Dendritic cell treated with granulocyte-macrophage colony-stimulating factor and Interleukin-4, amounts not matched to agents 40 ng/mL and 50 ng/mL, for 4 days (primary cell): Measurements from ENCODE around the gene TTN.

Experiments
- H3K27ac Mint-ChIP-seq: one replicate; pipeline ENCODE4 v1.8.0; 2022; ENCODE audit warnings: mild to moderate bottlenecking, mixed read lengths
- H3K27me3 Mint-ChIP-seq: one replicate; pipeline ENCODE4 v1.8.0; 2022; ENCODE audit warnings: mild to moderate bottlenecking, mixed read lengths
- H3K36me3 Mint-ChIP-seq: one replicate; pipeline ENCODE4 v1.8.0; 2022; ENCODE audit warnings: low read depth, mixed read lengths
- H3K4me1 Mint-ChIP-seq: one replicate; pipeline ENCODE4 v1.8.0; 2022; ENCODE audit warnings: low read depth, mixed read lengths
- H3K4me3 Mint-ChIP-seq: one replicate; pipeline ENCODE4 v1.8.0; 2022; ENCODE audit warnings: mild to moderate bottlenecking, moderate library complexity, mixed read lengths
- H3K9me3 Mint-ChIP-seq: one replicate; pipeline ENCODE4 v1.8.0; 2022; ENCODE audit warnings: mixed read lengths
- intact Hi-C: fragments of 100-400 bp; cut with micrococcal nuclease; formaldehyde crosslinking; loops from one replicate; pipeline ENCODE4 v1.15.0; 2022

The TTN gene

DNA sequence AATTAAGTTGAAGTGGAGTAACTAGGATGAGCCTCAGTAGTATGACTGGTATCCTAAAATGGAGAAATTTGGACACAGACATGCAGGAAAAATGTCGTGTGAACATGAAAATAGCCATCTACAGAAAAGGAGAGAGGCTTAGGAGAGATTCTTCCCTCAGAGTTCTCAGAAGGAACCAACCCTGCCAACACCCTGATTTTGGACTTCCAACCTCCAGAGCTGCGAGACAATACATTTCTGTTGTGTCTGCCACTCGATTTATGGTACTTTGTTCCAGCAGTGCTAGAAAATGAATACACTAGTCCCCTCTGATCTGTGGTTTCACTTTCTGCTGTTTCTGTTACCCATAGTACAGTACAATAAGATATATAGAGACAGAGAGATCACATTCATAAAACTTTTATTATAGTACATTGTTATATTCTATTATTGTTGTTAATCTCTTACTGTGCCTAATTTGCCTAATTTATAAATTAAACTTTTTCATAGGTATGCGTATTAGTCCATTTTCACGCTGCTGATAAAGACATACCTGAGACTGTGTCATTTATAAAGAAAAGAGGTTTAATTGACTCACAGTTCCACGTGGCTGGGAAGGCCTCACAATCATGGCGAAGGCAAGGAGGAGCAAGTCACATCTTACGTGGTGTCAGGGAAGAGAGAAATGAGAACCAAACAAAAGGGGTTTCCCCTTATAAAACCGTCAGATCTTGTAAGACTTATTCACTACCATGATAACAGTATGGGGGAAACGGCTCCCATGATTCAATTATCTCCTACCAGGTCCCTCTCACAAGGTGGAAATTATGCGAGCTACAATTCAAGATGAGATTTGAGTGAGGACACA is 285.7 kb downstream of the TTN start:
- intact Hi-C loops = loop anchor here (2.0 kb wide), 2 partner anchors 41 to 71 kb away; partner anchors contain the start of genes PJVK, PLEKHA3 and PRKRA
- Mint-ChIP-seq H3K36me3 (peaks cover 40% of the 10 kb centered on the region), H3K4me3 (no peak overlapping the region), H3K27ac (no peak overlapping the region), H3K4me1 (peaks cover 31% of the 10 kb centered on the region), H3K9me3 (no peaks in the 10 kb centered on the region), H3K27me3 (no peaks in the 10 kb centered on the region)

DNA sequence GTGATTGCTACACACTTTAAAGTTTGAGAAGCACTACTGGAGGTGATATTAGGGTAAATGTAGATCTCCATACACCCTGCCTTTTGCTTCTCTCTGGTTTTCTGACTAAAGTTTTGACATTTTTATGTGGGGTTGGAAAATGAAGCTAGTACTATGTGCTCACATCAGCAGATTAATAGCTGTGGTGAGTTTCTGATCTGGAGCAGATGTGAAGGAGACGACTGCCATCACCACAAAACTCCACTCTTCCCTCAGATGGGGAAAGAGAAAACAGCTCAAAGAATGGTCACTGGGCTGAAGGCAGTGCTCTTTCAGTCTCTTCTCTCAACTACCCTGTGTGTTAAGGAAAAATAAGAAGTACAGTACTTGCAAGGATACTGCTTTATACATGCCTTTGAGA is 289.7 kb downstream of the TTN start:
- Mint-ChIP-seq H3K4me3 (no peak overlapping the region), H3K27ac (peak overlapping the region; percentile 43), H3K36me3 (peaks cover 41% of the 10 kb centered on the region), H3K4me1 (peaks cover 11% of the 10 kb centered on the region), H3K27me3 (no peaks in the 10 kb centered on the region), H3K9me3 (no peaks in the 10 kb centered on the region)
- intact Hi-C loops = no loop called here

DNA sequence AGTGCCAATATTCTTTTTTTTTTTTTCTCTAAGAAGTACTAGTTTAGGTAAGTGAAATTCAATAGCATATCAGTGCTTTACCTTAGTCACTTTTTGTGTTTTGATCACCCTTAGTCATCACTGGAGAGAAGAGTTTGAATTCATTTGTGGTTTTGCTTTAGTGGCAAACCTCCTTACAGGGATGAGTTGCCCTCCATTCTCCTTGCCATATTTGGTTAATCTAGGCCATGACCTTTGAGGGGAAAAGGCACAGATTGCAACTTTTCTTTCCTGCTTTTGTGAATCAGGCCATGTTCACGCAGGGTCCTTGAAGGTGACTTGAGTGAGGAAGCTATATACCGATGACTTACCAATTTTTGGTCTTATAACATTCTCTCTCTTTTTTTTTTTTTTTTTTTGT is 292.6 kb downstream of the TTN start:
- Mint-ChIP-seq H3K4me3 (no peak overlapping the region), H3K9me3 (no peaks in the 10 kb centered on the region), H3K36me3 (peaks cover 52% of the 10 kb centered on the region), H3K27ac (no peak overlapping the region), H3K4me1 (peaks cover 11% of the 10 kb centered on the region), H3K27me3 (no peaks in the 10 kb centered on the region)
- intact Hi-C loops = no loop called here

DNA sequence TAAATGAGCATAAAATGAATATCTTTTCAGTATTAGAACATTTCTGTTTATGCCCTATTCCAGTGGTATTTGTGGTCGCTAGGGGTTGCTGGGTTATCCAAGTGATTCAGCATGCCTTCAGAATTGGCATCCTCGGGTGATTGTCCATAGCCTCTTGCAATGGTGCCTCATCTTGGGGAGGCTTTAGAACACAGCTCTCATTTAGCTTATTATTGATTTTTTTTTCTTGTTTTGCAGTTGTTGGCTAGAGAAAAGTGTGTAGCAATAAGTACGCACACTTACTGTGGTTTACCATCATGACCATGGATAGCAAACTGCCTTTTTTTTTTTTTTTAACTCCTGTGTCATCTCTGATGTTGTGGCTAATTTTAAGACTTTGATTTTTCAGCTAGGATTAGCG is 293.3 kb downstream of the TTN start:
- Mint-ChIP-seq H3K9me3 (no peaks in the 10 kb centered on the region), H3K36me3 (peaks cover 56% of the 10 kb centered on the region), H3K27ac (no peak overlapping the region), H3K27me3 (no peaks in the 10 kb centered on the region), H3K4me3 (no peak overlapping the region), H3K4me1 (peaks cover 11% of the 10 kb centered on the region)
- intact Hi-C loops = no loop called here

DNA sequence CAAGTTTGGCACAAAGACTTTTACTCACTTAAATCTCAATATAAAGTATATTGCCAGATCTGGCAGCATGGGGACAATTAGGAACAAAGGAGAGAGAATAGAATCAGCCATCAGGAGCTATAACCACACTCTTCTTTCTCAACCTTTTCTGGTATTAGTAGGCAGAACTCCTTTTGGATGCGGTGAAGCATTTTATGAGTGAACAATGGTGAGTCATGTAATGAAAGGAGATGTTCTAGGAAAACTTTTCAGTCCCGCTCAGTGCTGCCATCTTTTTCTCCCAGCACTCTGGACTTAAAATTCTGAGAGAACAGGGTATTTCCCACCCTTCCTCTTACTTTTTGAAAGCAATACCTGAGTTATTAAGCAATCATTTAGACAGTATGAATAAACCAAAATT is 294.7 kb downstream of the TTN start:
- Mint-ChIP-seq H3K4me1 (peaks cover 3% of the 10 kb centered on the region), H3K36me3 (peaks cover 53% of the 10 kb centered on the region), H3K9me3 (no peaks in the 10 kb centered on the region), H3K27ac (no peak overlapping the region), H3K27me3 (no peaks in the 10 kb centered on the region), H3K4me3 (no peak overlapping the region)
- intact Hi-C loops = no loop called here

DNA sequence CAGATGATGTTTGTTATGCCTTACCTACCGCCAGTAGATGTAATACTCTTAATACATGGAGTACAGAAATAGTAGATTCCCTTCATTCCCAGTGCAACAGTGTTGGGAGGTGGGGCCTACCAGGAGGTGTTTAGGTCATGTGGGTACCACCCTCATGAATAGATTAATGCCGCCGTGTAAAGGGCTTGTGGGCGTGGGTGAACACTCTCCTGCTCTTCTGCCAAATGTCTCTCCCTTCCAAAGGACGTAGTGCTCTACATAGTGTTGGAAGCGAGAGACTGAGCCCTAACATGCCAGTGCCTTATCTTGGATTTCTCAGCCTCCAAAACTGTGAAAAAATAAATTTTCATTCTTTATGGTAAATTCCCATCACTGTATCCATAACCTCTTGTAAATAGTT is 296.8 kb downstream of the TTN start:
- no peaks in the 10 kb centered on the region for H3K4me1 Mint-ChIP-seq
- H3K36me3 Mint-ChIP-seq = peaks cover 62% of the 10 kb centered on the region
- intact Hi-C loops = no loop called here
- no peak overlapping the region for H3K4me3 Mint-ChIP-seq
- H3K27me3 Mint-ChIP-seq = no peaks in the 10 kb centered on the region
- H3K9me3 Mint-ChIP-seq = no peaks in the 10 kb centered on the region
- no peak overlapping the region for H3K27ac Mint-ChIP-seq

DNA sequence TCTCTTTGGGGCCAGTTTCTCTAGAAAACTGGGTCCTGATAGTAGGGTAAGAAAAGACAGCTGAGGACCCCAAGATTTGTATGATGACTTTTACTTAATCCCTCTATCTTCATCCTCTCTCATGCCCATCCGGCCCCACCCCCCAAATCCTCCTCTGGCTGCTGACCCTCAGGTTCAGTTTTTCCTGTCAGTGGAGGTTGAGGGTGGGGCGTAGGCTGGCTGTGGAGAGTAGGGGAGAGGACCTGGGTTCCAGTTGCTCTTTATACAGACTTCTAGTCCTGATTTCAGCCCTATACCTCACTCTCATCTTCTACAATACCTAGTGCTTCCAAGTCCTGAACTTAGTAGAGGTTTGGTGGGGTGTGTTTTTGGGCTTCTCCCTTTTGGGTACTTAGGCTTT is 298.6 kb downstream of the TTN start:
- Mint-ChIP-seq H3K36me3 (peaks cover 66% of the 10 kb centered on the region), H3K4me1 (no peaks in the 10 kb centered on the region), H3K27ac (no peak overlapping the region), H3K9me3 (no peaks in the 10 kb centered on the region), H3K4me3 (no peak overlapping the region), H3K27me3 (no peaks in the 10 kb centered on the region)
- intact Hi-C loops = no loop called here

DNA sequence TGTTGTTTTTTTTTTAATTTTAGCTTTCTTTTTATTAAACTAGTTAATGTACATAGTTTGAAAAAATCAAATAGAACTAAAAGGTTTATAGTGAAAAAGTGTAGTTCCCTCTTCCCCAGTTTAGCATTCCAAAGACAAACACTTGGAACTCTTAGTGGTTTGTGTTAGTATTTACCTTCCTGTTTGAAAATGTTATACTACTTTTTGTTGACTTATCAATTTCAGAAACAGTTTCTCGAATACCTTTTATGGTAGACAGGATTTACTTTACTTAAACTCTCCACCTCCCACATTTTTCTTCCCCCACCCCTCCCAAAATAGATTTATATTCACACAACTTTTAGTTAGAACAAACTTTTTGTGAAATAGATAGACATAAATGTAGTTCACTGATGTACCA is 300.3 kb downstream of the TTN start:
- Mint-ChIP-seq H3K36me3 (peaks cover 72% of the 10 kb centered on the region), H3K27me3 (no peaks in the 10 kb centered on the region), H3K4me3 (no peak overlapping the region), H3K27ac (no peak overlapping the region), H3K9me3 (no peaks in the 10 kb centered on the region), H3K4me1 (no peaks in the 10 kb centered on the region)
- intact Hi-C loops = no loop called here

DNA sequence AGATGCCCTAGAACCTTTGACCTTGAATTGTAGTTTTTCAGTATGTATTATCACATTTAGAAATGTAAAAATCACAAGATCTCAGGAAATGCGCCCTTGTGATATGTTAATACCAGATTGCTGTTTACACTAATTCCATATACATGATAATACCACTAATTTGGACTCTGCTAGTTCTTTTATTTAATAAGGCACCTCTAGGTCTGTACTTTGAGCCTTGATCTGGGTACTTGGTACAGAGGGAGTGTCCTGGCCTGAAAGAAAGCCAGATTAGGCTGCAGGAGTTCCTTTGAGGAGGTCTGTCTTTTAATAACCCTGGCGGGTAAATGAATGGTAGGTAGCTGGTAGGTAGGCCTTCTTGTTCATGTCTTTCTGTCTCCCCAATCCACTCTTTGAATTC is 300.7 kb downstream of the TTN start:
- intact Hi-C loops = no loop called here

DNA sequence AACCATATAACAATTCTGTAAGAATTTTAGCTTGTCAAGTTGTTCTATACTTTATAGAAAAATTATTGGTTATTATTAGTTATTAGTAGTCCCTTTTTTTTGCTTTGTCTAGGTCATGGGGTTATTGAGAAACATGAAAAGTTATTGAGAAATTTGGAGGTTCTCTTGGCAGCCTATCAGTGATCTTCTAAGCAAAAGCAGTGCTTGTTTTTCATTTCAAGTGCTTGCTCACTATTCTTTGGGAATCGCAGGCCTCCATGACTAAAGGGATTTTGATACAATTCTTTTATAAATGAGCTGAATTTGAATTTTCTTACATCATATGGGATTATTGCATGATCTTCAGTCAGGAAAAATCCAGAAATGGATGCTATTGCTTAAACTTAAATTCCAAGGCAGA is 301.1 kb downstream of the TTN start:
- H3K36me3 Mint-ChIP-seq = peaks cover 70% of the 10 kb centered on the region
- H3K9me3 Mint-ChIP-seq = no peaks in the 10 kb centered on the region
- no peaks in the 10 kb centered on the region for H3K4me1 Mint-ChIP-seq
- H3K4me3 Mint-ChIP-seq = no peak overlapping the region
- no peak overlapping the region for H3K27ac Mint-ChIP-seq
- intact Hi-C loops = no loop called here
- no peaks in the 10 kb centered on the region for H3K27me3 Mint-ChIP-seq

More for the DNA sequence above, 300.7 kb downstream of the TTN start:
- Mint-ChIP-seq H3K36me3 (peaks cover 72% of the 10 kb centered on the region), H3K27me3 (no peaks in the 10 kb centered on the region), H3K4me1 (no peaks in the 10 kb centered on the region), H3K27ac (no peak overlapping the region), H3K4me3 (no peak overlapping the region), H3K9me3 (no peaks in the 10 kb centered on the region)

DNA sequence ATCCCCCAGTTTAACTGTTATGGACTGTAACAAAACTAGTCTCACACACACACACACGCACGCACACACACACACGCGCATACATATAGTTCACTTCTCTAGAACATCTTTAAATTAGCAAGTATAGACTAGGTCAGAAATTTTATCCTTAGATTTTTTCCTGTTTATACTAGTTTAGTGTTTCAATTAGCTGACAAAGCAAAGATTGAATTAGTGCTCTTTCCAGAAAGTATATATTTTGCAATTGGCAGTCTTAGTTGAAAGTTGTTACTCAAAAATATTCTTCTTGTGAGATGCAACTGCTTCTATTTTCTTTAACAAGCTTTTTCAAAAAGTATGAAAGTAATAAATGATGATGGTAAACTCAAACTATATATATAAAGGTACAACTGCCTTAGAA is 304.5 kb downstream of the TTN start:
- Mint-ChIP-seq H3K27ac (no peak overlapping the region), H3K4me3 (no peak overlapping the region), H3K27me3 (no peaks in the 10 kb centered on the region), H3K36me3 (peaks cover 75% of the 10 kb centered on the region), H3K4me1 (no peaks in the 10 kb centered on the region), H3K9me3 (no peaks in the 10 kb centered on the region)
- intact Hi-C loops = no loop called here

DNA sequence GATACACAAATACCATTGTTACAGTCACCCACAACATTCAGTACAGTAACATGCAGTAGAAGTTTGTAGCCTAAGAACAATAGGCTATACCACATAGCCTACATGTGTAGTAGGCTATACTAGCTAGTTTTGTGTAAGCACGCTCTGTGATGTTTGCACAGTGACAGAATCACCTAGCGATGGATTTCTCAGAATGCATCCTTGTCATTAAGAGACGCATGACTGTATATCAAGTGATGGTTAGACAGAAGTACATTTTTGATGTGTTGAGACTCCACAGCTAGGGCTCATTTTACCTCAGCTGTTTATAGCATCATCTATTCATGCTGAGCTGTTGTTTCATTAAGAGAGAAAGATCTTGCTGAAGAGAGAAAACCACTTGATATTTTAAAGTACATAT is 307.6 kb downstream of the TTN start:
- Mint-ChIP-seq H3K4me3 (no peak overlapping the region), H3K27me3 (no peaks in the 10 kb centered on the region), H3K4me1 (no peaks in the 10 kb centered on the region), H3K36me3 (peaks cover 88% of the 10 kb centered on the region), H3K27ac (no peak overlapping the region), H3K9me3 (no peaks in the 10 kb centered on the region)
- intact Hi-C loops = no loop called here

DNA sequence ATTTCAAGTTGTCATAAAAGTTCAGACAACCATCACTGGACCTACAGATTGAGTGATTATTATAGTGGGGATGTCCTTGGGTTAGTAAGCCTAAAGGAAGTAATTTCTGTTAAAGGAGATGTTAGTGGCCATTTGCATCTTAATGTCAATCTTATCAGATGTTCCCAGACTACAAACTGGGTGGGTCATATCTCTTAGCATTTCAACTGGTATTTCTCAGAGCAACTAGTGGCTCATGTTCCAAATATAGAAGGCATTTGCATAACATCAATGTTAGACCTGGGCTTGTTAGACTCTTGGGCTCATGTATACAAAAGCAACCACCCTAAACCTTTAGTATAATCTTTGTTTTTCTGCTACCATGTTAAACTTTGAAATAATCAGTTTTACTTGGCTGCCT is 309.1 kb downstream of the TTN start:
- H3K9me3 Mint-ChIP-seq = no peaks in the 10 kb centered on the region
- H3K27ac Mint-ChIP-seq = no peak overlapping the region
- H3K4me3 Mint-ChIP-seq = no peak overlapping the region
- H3K27me3 Mint-ChIP-seq = no peaks in the 10 kb centered on the region
- H3K4me1 Mint-ChIP-seq = no peaks in the 10 kb centered on the region
- intact Hi-C loops = no loop called here
- H3K36me3 Mint-ChIP-seq = peaks cover 88% of the 10 kb centered on the region

DNA sequence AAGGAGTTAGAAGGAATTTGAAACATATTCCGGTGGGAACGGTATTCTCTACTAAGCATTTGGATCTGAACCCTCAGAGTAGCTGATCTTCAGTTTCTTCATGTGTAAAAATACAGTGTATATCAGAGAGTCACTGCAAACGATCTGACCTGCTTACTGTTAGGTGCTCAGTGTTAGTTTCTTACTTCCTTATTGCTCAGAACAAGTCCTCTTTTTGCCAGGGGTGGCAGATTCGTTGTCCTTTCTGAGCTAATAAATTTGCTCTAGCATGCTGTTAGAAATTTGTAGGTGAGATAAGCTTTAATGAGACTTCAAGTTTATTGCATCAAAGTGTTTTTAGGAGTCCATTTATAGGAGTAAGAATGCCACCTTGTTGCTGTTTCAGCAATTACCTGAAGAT is 311.2 kb downstream of the TTN start:
- Mint-ChIP-seq H3K36me3 (peaks cover 87% of the 10 kb centered on the region), H3K9me3 (no peaks in the 10 kb centered on the region), H3K27ac (no peak overlapping the region), H3K4me3 (no peak overlapping the region), H3K4me1 (no peaks in the 10 kb centered on the region), H3K27me3 (no peaks in the 10 kb centered on the region)
- intact Hi-C loops = no loop called here

DNA sequence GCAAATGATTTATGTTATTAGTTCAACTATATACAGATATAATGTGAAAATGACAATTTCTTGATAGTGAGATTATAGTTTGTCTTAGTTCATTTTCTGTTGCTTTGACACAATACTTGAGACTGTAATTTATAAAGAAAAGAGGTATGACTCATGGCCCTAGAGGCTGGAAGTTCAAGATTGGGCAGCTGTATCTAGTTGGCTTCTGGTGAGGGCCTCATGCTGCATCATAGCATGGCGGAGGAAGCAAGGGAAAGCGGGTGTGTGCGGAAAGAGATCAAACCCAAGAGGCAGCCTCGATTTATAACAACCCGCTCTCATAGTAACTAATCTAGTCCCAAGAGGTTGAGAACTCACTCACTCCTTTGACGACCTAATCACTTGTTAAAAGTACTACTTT is 315.6 kb downstream of the TTN start:
- no peak overlapping the region for H3K4me3 Mint-ChIP-seq
- peaks cover 18% of the 10 kb centered on the region for H3K4me1 Mint-ChIP-seq
- H3K9me3 Mint-ChIP-seq = no peaks in the 10 kb centered on the region
- no peaks in the 10 kb centered on the region for H3K27me3 Mint-ChIP-seq
- no peak overlapping the region for H3K27ac Mint-ChIP-seq
- H3K36me3 Mint-ChIP-seq = peaks cover 96% of the 10 kb centered on the region
- intact Hi-C loops = no loop called here
